CD1c-positive myeloid dendritic cell (primary cell): ENCODE results near the gene TSHZ1.

Source experiments
- DNase-seq: peaks from one replicate; pipeline ENCODE4 v3.0.0-alpha.2; 2016; ENCODE audit errors: extremely low spot score

The TSHZ1 gene

DNA sequence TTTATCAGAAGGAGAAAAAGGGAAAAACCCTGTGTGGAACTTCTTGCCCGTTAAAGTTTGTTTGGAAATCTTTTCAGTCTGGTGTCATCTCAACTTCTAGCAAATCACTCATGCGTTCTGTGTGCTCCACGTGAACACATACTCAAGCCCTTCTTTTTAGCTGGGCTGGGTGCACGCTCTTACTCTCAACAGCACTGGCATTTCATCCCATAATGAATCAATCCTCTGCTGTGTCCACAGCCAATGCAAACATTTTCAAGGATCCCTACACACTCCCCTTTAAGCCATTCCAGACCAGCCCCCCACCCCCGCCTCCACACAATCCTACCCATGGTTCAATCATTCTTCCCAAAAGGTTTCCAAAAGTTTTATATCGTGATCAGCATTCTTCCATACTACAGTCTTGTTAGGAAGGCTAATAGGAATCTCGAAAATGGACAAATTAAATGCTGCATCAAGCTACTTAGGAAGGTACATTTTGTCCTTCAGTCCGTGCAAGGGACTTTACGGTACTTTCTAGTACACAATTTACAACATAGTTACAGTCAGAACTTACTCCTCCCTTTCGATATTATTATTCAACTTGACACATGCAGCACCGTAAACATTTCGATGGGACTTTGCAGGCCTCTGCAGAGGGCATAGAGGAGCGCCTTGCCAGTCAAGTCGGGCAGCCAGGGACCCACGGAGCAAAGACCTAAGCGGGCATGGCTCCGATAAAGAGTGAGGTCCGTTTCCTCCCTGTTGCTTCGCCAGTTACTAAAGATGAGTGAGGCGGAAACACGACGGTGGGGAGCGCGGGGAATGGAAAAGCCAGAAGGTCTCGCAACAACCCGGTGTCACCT, 3.1 kb upstream of the TSHZ1 start:
- no peak for DNase-seq

DNA sequence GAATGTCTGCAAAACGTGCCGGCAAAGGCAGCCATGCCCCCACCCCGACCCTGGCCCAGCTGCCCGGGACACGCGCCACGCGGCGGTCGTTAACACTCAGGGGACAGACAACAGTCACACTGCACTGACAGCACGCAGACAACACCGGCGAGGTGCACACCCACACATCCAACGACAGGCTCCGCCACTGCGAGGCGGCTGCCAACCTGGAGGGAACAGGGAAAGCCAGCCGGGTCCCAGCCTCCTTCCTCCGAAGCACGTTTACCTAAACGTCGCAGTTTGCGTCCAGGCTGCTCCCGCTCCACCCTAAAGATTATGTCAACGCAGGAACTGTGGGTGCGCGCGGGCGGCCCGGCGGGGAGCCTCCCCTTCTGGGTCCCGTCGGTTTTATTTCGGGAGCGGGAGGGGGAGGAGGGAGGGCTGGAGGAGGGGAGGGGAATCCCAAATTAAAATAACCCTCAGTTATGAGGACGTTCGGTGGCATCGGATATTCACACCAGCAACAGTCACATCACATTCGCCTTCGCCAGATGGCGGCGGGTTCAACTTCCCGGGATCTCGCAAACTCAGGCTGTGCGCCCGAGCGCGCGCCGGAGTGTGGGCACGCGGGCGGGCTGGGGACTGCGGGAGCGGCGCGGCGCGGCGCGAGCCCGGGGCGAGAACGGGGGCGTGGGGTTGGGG, 2.3 kb upstream of the TSHZ1 start:
- DNase-seq, result peak; percentile 65

DNA sequence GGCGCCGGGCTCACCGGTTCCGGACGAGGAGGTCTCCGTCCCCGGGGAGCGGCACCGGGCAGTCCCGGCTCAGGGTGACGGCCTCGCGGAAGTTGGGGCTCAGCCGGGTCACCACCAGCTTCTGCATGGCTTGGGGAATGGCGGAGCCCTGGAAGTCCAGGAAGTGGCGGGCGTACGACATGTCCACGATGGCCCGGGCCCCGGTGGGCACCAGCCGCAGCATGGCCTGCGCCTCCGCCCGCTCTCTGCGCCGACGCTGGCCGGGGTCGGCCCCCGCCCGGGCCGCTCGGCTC, 1.8 kb upstream of the TSHZ1 start:
- peak; percentile 58 for DNase-seq

DNA sequence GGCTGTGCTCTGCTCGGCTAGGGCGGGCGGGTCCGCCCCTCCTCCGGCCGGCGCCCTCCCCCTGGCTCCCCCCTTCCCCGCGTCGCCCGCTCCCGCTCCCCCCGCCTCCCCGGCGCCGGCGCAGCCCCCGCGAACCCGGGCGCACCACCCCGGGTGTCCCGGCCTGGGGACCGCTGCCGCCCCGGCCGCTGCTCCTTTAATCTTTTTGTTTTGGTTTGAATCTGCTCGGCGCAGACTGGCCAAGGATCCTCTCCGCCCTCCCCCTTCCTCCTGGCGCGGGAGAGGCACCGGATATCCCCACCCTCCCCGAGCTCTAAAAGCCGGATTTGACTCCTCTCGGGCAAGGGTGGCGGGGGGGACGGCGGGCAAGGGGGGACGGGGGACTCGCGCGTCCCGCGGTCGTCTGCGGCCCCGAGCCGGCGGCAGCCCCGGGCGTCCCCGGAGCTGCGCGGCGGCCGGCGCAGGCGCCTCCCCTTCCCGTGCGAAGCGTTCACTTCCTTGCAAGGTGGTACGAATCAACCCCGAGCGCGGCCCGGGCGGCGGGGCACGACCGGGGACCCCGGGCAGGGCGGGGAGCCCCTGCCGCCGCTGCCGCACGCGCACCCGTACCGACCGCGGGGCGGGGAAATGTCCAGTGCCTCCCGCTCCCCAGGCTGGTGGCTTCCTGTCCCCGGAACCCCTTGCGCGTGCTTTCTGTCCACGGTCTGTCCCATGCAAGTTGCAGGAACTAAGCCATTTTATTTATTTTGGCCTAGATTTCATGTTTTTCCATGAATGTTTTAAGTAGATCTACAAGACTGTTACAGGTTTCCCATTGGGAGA, 1.3 kb upstream of the TSHZ1 start, which contains the start of gene PTGR3:
TSS of gene PTGR3 (minus strand) at position 11 of the 822 bp plus-strand sequence. CDS start 81 bp downstream, outside the sequence.
- peak; percentile 82 for DNase-seq

DNA sequence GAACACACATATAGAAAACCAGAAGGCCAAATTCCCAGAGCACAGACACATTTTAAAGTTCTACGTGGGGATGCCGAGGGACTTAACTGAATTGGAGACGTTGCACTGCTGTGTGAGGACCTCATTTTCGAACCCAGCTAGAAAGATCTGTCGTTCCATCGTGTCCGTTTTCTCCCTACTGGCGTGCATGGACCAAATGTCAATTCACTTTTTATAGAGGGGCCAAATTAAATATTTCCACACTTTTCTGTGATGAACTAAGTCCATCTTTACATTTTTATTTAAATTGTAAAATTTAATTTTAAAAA, 692 bp upstream of the TSHZ1 start:
- no peak for DNase-seq

DNA sequence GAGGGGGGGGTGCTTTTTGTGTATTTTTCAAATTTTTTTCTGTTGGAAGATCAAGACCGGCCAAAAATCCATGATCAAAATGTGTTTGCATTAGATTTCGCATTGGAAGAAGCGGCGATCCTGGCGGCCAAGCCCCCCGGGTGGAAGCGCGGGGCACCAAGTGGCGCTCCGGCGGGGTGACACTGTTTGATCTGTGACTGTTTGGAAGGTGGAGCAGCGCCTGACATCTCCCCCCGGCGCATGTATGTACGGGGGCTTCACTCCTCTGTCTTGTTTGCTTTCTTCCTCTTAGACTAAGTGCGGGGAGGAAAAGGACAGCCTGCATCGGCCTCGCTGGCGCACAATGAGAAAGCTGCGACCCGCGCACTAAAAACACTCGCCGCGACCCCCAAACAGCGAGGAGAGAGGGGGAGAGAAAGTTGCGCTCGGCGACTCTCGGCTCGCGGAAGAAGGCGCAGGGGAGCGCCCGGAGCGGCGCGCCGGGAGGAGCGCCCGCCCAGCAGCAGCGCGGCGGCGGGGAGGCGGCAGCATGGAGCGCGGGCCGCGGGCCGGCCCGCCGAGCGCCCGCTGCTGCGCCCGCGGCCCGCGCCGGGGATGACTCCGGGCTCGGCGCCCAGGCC, 515 bp downstream of the TSHZ1 start:
- DNase-seq, result peak; percentile 36

DNA sequence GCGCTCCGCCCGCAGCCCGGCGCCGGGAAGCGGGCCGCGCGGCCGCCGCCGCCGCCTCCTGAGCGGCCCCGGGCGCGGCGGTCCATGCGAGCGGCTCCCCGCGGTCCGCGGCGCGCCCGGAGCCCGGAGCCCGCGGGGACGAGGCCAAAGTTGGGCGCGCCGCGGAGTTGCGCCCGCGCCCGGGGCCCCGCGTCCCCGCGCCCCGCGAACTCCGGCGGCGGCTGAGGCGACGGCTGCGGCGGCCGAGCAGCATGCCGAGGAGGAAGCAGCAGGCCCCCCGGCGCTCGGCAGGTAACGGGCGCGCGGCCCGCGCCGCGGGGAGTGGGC, 992 bp downstream of the TSHZ1 start:
- DNase-seq, result peak; percentile 19

DNA sequence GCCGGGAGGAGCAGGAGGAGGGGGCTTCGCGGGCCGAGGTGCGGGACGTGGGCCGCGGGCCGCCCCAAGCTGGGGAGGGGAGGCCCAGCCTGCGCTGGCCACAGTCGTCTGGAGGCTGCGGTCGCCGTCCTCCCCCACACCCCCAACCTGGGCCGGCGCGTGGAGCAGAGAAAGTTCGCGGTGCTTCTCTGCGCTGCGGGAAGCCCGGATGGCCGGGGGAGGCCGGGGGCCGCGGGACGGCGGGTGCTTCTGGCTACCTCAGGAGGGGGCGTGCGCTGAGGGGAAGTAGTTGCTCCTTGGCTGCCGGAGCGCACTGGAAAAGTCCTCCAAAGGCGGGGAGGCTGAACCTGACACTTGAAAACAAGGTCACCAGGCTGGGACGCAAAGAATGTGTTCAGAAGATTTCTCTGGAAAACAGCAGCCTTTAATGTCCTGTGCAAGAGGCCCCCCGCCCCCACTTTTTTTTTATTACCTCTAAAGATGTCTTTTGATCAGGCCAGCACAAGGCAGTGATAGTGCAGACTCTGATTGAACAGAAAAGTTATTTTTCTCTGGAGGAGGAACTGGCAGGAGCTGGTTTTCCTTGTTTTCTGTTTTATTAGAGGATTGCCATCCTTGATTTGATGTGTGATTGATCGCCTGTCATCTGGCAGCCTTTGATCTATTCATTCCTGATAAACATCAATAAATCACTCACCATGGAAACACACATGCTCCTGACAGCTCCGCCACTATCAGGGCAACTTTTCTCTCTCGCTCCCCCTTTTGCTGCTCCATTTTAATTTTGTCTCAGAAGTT, 1.6 kb downstream of the TSHZ1 start:
- DNase-seq, result peak; percentile 54

DNA sequence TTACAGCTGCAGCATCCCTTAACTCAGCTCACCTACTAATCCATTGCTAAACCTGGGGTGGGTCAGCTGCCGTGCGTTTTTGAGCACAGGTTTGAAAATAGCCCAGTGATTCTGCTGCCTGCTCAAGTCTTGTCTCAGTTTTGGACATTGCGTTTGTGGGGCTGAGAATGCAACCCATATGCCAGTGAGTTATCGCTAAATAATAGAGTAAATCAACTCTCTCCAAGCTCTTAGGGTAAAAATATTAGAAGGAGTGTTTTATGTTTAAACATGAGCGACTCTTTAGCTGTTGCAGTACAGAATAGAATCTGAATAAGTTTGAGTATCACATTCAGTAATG, 2.1 kb downstream of the TSHZ1 start:
- DNase-seq, result no peak

DNA sequence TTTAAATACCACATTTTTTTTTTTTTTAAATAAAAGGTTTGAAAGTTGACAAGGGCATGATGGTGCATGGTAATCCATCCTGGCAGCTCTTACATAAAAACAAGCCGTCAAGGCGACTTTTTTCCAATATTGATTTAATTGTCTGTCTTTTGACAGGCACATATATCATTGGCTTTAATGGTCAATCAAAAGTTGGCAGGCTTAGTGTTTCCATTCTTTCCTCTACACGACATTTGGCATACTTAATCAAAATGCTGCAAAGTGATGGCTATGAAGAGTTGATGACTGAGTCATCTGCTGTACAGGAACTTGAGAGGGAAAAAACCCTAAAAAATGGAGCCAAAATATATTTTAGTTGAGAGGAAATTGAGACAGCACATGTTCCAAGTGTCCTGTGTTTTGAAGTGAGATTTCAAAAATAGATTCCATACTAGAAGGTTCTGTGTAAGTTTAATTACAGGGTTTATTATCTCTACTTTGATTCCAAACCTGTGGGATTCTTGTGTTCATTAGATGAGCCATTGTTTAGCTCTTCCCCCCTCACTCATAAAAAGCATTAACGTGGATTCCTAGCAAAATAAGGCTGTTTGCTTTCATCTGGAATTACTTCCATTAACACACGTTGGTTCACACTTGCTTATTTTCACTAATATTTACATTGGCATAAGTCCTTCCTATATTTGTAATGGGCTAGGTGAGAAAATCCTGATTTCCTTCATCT, 3.2 kb downstream of the TSHZ1 start:
- no peak for DNase-seq

DNA sequence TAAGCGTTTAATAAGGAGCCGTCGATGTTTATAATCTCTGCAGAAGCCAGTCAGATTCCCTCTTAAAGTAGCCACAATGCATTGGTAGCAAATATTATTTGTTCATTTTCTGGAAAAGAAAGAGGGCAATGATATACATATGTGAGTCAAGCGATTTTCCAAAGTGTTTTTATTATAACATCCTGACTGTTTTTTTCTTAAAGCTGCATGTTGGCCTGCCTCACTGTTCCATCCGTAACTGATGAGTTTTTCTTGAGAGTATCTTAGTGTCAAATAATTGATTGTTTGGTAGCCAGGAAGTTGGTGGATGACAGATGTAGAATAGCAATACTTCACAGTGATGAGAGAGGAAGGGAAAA, 3.7 kb downstream of the TSHZ1 start:
- no peak for DNase-seq

DNA sequence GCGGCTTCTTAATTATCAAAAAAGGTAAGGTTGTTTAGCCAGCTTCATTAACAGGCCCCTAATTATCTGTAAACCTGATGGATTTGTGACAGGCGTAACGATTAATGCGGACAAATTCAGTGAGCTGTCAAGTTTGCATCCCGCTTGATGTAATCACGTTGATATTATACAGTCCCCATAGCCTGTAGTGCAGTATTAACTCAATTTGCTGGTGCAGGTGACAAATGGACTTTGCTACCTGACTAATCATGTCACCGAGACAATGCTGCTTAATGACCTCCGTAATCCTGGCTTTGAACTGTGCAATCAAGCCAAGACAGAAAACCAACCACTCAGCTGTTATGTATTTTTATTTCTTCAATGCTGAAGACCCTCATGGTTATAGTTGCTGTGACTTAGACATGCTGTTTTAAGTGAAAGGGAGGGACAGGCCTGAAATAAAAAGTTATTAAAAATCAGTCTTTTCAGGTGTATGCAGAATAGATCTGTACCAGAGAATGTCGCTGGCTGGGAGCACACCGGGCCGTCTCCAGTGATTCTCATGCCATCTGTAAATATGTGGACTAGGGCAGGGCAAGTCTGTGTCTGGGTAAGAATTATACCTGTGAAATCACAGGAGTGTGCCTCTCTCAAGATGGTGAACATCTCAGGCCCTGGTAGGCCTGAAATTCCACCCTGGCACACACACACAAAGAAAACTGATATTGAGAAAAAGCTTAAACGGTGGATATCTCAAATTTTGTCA, 4.3 kb downstream of the TSHZ1 start:
- no peak for DNase-seq

DNA sequence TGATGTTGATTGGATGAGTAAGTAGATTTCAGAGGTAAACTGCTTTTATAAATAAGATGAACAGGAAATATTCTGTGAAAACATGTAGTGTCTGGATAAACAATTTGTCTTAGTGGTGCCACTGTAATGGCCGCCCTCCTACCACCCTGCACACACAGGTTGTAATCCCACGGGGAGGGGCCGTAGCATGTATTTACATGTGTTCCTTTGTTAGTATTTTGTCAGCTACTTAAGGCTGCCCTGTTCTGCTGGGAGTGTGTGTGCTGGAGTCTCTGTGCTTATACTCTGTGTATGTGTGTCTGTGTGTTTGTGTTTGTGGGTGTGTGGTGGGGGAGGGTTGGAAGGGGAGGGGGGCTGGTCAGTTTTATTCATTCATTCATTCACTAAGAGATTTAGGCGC, 5.1 kb downstream of the TSHZ1 start:
- no peak for DNase-seq

DNA sequence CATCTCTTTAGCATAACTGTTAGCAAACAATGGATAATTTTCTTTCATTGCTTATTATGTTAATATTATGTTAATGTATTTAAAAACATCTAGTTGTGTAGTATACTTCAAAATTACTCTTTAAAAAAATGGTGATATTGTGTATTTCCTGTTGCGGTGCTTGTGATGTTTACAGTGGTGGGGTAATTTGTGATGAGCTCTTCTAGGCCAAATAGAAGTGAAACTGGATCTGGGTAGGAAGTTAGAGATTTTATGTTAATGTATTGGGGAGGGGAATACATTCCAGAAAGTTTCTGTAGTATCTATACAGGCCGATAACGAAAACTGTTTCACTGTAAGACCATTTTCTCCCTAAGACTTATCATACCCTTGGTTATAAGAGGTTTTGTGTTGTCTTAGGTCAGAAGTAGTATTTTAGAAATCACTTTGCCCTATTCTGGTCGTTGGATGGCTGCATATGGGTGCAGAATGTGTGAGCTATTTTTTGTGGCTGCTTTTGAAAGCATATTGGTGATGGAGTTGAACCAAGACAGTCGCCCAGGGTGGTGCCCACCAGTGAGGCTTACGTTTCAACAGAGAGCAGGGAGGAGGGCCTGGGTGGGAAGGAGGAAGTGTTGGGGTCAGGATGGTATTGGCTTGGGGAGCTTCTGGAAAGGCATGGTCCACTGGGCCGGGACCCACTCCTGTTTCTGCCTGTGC, 5.8 kb downstream of the TSHZ1 start:
- peak; percentile 25 for DNase-seq

DNA sequence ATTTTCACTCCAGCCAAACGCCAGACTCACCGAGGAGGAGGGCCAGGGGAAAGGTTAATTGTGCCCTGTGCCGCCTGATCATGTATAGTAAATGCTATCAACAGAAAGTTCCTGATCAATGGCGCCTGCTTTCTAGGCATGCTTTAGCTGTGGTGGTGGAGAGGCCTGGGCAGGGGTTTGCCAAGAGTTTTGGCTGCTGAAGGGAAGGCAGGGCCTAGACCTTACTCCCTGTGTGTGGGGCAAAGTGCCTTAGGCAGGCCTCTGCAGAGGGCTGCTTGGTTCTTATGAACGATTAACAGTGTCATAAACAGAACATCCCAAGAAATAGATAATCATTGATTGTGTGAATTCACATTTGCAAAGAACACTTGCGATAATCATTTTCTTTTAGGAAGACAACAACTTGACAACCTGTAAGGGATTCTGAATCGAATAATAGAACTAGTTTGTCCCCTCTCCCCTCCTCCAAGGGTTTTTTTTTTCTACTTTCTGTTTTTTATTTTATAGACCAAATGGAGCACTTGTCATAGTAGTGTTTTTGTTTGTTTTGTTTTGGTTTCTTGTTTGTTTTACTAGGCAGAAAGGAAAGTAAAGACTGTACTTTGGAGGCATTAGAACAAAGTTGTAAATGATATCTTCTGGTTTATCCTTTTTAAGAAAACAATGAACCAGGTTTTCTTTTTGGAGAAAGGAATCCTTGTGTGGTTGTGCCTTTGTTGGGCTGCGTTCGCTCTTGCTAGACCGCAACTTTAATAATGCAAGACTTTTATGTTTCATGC, 6.5 kb downstream of the TSHZ1 start:
- no peak for DNase-seq

DNA sequence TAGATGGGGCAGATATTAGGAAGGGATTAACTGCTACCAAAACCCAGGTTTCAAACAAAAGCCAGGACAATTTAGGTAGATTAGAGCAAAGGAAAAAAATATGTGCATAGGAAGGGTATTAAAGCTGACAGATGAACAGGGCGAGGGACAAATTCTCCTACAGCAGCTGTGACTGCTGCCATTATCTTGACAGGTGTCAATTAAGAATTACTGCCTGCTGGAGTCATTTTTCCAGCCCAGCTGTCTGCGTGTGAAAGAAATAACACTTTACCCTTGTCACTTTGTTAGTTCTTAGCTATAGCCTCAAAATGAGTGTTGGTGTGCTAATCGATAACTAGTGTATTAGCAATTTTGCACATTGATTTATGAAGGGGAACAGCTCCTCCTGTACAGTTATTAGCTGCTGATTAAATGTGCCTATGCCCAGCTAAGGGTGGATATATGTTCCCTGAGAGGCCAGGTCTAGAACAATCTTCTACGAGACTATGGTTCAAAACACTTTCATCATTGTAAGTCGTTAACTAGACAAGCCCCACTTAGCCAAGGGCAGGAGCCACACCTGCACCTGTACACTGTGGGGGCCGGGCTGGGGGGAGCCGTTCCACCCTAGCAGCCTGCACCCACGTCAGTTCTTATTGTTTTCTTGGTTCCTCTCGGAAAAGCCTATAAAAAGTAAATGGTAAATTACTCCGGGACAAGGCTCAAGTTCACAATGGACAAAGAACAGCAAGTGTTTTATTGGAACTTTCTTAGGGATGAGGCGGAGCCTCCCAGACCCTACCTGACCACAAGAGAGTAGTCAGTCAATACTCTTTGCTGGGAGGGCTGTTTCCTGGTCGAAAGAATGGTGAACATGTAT, 7.7 kb downstream of the TSHZ1 start:
- no peak for DNase-seq

DNA sequence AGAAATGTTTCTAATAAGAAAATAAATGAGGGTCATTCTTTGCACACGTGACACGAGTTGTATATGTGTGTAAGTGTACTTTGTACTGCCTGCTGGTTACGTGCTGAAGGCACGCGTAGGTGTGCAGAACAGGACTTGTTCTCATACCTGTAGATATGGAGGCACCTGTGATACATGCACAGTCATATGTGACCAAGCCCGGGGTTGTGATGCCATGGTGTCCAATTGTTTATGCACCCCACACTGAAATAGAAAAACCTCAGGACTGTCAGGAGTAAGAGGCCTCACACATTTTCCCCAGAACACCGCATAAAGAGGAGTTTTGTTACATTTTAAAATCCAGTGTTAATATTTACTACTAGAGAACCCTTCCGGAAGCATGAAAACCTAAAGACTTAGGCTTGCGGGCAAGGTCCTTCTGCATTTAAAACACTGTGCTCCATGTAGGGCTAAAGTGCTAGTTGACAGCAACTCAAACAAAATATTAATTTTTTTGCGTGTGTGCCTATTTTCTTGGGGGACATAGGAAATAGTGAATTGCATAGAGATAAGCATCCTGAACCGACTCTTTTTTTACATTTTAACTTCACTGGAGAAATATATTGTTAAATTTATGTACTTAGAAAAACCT, 9.3 kb downstream of the TSHZ1 start:
- DNase-seq, result no peak
